GM06990 (cell line): Measurements from ENCODE around the gene ECPAS.
"Not testable (repeated sequence)": the region's sequence is repeated elsewhere in the genome, so short reads cannot be mapped to it uniquely, and the experiment has no call there.

Source experiments
- DNase-seq: peaks from one replicate; pipeline ENCODE4 v3.0.0-alpha.2; 2011; ENCODE audit not compliant: insufficient read length; ENCODE audit errors: extremely low read depth
- H3K27me3 ChIP-seq: replicated peaks from 2 replicates; pipeline ENCODE4 v1.6.0; 2011; ENCODE audit warnings: low read length; ENCODE audit not compliant: control insufficient read depth, insufficient read depth
- H3K36me3 ChIP-seq: 2 replicates; pipeline ENCODE4 v1.5.1; 2011; ENCODE audit warnings: low read length; ENCODE audit not compliant: control insufficient read depth, insufficient read depth
- H3K4me3 ChIP-seq: replicated peaks from 2 replicates; pipeline ENCODE4 v1.5.1; 2011; ENCODE audit warnings: low read depth, mild to moderate bottlenecking, control low read depth, low read length
- TF ChIP-seq, protein P1 (sequence below): IDR thresholded peaks from 2 replicates; pipeline ENCODE4 v1.5.1; 2011; ENCODE audit warnings: low read length, control low read depth, mild to moderate bottlenecking, inconsistent platforms; ENCODE audit not compliant: insufficient read depth, poor library complexity, severe bottlenecking

ECPAS gene

DNA sequence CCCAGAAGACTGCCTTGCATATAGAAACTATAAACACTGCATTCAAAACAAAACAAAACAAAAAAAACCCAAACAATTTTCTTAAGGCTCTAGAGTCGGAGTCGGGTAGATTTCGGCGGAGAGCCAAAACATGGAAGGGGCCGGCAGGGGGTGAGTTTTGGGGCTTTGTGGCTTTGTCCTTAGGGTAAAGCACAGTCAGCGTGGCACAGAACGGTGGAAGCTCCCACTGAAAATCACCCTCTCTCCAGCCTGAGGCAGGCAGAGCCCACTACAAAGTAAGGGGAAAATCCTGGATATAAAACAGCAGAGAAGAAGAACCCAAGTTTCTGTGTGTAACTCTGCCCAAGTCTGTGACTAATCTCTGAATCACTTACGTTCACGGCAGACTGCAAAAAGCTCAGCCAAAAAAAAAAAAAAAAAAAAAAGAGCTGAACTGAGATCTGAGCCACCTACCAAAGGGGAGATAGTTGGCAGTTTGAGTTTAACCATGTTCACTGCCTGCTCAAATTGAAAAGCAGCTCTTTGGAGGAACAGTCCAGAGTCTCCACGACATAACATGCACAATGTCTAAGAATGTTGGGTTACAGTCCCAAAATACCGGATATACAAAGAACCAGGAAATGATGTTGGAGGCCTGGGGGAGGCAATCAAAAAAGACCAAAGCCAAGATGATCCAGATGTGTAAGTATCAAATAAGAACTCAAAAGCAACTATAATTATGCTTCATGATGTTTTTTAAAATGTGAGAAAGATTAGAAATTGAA is 127.5 kb downstream of the ECPAS start:
- DNase-seq: no peak
- TF ChIP-seq, protein P1, sequence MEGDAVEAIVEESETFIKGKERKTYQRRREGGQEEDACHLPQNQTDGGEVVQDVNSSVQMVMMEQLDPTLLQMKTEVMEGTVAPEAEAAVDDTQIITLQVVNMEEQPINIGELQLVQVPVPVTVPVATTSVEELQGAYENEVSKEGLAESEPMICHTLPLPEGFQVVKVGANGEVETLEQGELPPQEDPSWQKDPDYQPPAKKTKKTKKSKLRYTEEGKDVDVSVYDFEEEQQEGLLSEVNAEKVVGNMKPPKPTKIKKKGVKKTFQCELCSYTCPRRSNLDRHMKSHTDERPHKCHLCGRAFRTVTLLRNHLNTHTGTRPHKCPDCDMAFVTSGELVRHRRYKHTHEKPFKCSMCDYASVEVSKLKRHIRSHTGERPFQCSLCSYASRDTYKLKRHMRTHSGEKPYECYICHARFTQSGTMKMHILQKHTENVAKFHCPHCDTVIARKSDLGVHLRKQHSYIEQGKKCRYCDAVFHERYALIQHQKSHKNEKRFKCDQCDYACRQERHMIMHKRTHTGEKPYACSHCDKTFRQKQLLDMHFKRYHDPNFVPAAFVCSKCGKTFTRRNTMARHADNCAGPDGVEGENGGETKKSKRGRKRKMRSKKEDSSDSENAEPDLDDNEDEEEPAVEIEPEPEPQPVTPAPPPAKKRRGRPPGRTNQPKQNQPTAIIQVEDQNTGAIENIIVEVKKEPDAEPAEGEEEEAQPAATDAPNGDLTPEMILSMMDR: no peak
- Histone ChIP-seq H3K4me3 (no peak overlapping the region), H3K27me3 (no peaks in the 10 kb centered on the region), H3K36me3 (peaks cover 3% of the 10 kb centered on the region)

DNA sequence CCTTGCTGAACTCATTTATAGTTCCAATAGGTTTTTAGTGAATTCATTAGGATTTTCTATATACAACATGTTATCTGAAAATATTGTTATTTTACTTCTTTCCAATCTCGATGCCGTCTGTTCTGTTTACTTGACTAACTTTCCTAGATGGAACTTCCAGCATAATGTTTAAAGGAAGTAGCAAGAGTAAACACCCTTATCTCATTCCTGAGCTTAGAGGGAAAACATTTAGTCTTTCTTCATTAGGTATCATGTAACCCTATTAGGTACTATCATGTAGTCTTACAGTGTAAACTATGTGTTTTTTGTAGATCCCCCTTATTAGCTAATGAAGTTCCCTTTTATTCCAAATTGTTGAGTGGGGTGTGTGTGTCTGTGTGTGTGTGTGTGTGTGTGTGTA is 131.6 kb downstream of the ECPAS start:
- DNase-seq: no peak
- TF ChIP-seq, protein P1: no peak
- Histone ChIP-seq H3K36me3 (no peaks in the 10 kb centered on the region), H3K27me3 (no peaks in the 10 kb centered on the region), H3K4me3 (no peak overlapping the region)

DNA sequence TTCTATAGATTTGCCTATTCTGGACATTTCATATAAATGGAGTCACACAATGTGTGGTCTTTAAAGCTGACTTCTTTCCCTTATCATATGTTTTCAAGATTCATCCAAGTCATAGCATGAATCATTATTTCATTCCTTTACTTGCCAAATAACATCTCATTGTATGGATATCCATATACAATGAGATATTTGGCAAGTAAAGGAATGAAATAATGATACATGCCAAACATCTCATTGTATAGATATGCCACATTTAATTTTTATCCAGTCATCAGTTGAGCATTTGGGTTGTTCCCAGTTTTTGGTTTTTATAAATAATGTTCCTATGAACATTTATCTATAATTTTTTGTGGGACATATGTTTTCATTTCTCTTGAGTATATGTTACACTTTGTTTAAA is 133.6 kb downstream of the ECPAS start:
- TF ChIP-seq, protein P1: no peak
- no peak for DNase-seq
- Histone ChIP-seq H3K36me3 (no peaks in the 10 kb centered on the region), H3K4me3 (no peak overlapping the region), H3K27me3 (no peaks in the 10 kb centered on the region)

DNA sequence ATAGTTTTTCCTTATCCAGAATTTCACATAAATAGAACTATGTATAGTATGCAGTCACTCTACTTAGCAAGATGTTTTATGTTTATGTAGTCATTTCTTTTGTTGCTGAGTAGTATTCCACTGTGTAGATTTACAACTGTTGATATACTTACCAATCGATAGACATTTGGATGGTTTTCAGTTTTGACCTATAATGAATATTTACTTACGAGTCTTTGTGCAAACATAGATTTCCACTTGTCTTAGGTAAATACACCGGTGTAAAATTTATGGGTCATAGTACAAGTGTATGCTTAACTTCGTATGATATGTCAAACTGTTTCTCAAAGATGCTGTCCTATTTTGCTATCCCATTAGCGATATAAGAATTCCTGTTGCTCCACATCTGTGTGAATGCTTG is 134.4 kb downstream of the ECPAS start:
- Histone ChIP-seq H3K4me3 (no peak overlapping the region), H3K27me3 (no peaks in the 10 kb centered on the region), H3K36me3 (no peaks in the 10 kb centered on the region)
- DNase-seq: no peak
- TF ChIP-seq, protein P1: no peak

DNA sequence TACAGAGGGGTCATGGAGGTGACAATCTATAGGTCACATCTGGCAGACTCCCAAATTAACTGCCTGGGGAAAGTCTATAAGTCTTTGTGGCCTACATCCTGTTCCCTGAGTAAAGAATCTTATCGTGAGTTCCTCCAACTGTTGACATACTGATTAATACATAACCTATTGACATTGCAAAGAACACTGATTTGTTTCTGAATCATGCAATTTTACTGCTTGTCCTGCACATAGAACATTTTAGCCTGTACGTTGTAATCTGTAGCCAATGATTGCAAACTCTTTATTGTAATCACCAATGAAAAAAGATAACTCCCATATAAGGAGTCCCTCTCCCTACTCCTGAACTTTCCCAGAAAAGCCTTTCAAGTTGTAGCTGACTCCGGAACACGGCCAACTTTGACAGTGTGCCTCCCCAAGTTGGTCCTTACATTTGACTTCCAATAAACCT is 135.3 kb downstream of the ECPAS start:
- no peaks in the 10 kb centered on the region for H3K27me3 ChIP-seq
- TF ChIP-seq, protein P1: no peak
- DNase-seq: no peak
- H3K4me3 ChIP-seq: no peak overlapping the region
- no peaks in the 10 kb centered on the region for H3K36me3 ChIP-seq

DNA sequence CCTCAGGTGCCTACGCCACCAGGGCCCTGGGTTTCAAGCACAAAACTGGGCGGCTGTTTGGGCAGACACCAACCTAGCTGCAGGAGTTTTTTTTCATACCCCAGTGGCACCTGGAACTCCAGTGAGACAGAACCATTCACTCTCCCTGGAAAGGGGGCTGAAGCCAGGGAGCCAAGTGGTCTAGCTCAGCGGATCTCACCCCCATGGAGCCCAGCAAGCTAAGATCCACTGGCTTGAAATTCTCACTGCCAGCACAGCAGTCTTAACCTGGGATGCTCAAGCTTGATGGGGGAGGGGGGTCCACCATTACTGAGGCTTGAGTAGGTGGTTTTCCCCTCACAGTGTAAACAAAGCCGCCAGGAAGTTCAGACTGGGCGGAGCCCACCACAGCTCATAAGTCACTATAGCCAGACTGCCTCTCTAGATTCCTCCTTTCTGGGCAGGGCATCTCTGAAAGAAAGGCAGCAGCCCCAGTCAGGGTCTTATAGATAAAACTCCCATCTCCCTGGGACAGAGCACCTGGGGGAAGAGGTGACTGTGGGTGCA is 149.8 kb downstream of the ECPAS start:
- not testable (repeated sequence) for H3K27me3 ChIP-seq, H3K36me3 ChIP-seq, H3K4me3 ChIP-seq, DNase-seq
